Ovary (tissue), 3 donors: ENCODE data around the gene SLBP.

Source experiments
- EP300 ChIP-seq: sonication (generic); formaldehyde crosslinking; IDR thresholded peaks from one replicate; pipeline ENCODE4 v1.6.1; 2017; ENCODE audit warnings: antibody characterized with exemption
- TF ChIP-seq, protein P1 (sequence below), 3 donors: fragments of 450-650 bp in 2 of 3; fragments of 200-600 bp in 1 of 3; IDR thresholded peaks; one replicate each; pipeline versions ENCODE4 v1.5.1 to v1.8.0; 2016 to 2022; ENCODE audit warnings: antibody characterized with exemption in 3 of 3, mild to moderate bottlenecking in 1 of 3
- donor health status: DM: no; HTN: no; CAD: no.

GRCh38 chr4:1753697-1754311 lies 41.7 kb upstream of the SLBP start:
- TF ChIP-seq, protein P1, sequence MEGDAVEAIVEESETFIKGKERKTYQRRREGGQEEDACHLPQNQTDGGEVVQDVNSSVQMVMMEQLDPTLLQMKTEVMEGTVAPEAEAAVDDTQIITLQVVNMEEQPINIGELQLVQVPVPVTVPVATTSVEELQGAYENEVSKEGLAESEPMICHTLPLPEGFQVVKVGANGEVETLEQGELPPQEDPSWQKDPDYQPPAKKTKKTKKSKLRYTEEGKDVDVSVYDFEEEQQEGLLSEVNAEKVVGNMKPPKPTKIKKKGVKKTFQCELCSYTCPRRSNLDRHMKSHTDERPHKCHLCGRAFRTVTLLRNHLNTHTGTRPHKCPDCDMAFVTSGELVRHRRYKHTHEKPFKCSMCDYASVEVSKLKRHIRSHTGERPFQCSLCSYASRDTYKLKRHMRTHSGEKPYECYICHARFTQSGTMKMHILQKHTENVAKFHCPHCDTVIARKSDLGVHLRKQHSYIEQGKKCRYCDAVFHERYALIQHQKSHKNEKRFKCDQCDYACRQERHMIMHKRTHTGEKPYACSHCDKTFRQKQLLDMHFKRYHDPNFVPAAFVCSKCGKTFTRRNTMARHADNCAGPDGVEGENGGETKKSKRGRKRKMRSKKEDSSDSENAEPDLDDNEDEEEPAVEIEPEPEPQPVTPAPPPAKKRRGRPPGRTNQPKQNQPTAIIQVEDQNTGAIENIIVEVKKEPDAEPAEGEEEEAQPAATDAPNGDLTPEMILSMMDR (IDR thresholded peaks at IDR 0.05): no peak
- no peak for TF ChIP-seq EP300
